GM19463 (cell line): ENCODE data around the gene TNNC1.

ENCODE experiments used
- ATAC-seq: cut with Tn5 transposase; IDR thresholded peaks from one replicate; pipeline ENCODE4 v1.9.1; 2021; ENCODE audit warnings: mild to moderate bottlenecking, moderate library complexity; ENCODE audit not compliant: unreplicated experiment

Gene TNNC1

DNA sequence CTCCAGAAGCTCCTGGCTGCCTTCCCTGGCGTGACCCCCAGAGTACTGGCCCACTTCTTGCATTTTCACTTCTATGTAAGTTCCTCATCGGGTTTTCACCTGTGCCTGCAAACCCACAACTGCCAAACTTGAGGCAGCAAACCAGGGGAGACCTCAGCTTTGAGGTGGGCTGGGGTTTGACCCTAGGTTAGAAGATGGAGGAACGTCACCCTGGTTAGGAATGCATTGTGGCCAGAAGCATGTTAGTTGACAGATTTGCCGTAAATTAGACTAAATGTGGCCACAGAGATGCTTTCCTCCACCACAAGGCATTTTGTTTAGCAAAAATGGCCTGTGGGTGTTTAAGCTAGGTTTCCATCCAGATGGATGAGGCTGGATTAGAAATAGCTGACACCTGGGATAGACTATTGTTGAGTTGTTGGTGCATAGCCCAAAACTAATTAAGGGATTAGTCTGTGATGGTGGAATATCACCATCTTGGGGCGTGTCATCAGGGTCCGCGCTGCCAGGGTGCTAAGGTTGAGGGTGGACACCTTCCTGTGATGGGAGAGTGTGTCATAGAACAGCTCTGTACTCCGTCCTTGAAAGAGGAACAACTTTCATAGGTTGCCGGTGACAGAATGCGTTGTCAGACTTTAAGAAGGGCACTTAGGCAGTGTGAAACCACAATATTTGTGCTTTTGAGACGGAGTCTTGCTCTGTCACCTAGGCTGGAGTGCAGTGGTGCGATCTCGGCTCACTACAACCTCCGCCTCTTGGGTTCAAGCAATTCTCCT lies 5.1 kb upstream of the TNNC1 start:
- no peak for ATAC-seq

DNA sequence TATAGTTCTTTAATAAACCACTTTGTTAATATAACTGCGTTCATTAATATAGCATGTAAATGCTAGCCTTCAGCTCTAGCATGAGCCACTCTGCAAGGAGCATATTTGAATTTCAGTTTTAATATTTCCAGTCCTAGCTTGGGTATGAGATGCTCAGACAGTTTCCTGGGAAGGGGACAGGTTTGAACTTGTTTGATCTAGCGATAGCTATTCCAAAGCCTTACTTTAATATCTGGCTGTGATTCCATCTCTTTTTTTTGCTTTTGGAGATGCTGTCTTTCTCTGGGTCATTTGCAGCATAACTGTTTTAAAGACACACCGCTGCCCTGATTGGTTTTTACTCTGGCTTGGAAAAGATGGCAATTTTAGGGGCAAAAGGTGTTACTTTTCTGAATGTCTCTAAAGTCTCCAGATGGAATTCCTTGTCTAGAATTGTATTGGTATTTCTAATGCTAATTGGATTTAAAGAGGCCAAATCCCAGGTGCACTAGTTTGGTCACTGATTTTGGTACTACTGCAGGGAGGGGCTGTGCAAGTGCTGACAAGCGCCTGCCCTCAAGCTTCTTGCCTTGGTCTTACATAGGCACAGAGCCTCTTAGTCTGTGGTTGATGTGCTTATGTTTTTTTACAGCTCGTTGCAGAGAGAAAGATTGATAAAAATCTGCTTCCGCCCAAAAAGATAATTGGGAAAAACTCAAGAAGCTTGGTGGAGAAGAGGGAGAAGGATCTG lies 4.4 kb upstream of the TNNC1 start:
- no peak for ATAC-seq

DNA sequence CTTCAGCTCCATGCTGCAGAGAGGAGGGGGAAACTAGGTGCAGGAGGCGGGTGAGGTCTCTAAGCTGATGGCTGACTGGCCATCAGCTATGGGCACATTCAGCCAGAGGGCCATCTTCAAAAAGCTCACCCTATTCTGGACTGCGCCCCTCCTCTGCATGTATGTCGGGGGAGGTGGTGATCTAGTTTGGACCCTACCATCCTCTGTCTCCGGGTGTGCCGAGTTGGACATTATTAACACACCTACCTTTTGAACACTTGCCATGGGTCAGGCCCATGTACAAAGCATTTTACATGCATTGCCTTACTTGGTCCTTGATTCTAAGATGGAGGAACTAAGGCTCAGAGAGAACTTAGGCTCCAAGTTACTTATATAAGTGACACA lies 3.0 kb upstream of the TNNC1 start:
- no peak for ATAC-seq

DNA sequence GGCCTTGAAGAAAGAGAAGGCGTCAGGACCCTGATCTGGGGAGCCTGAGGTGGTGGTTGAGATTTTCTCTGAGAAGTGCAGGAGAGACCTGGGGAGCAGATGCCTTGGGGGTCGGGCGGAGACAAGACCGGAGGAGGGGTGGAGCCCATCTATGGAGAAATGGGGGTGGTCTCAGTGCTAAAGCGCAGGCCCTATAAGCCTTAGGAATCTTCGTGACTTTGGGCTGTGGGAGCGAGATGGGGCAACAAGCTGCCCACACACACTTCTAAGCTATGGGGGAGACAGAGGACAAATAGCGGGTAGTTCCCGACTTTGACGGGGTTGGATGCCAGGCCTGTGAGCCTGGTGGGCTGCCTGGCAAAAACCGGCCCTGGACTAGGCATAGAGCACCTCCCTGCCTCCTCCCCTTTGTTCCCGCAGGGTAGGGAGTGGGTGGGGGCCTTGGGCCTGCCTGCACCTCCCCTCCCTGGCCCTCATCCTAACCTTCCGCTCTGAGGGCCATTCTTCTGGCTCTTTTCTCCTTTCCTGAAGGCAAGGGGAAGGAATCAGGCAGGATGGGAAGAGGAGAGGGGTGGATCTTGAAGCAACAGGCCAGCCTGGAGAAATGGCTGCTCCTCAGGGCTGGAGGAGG lies 2.4 kb upstream of the TNNC1 start:
- no peak for ATAC-seq

DNA sequence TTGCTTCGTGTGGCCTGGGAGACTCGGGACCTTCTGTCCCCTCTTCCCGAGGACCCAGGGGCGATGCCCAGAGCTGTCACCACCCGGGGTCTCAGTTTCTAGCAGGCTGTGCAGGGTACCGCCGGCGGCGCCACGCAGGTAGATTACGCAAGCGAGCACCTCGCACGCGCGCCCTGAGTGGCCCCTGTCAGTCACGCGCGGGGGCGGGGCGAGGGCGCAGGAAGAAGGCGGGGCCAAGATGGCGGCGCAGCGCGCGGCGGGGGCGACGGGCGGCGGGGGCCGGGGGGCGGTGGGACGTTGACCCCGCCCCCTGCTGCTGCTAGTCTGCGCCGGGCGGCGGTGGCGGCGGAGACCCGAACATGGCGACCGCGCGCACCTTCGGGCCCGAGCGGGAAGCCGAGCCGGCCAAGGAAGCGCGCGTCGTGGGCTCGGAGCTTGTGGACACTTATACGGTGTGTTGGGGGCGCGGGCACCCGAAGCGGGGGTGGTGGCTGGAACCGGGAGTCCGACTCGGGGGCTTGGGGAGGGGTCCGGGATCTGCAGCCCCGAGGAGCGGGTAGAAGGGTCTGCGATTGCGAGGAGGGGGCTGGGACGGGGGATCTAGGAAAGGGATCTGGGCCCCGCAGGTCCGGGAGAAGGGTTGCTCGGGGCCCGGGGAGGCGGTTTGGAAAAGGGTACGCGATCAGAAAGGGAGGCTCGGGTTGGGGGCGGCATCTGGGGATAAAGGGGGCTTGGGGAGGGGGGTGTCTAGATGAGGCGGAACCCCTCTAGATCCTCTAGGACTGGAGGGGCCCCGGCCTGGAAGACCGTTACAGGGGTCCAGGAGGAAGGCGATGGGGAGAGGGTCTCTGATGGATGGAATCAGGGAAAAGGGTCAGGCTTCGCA lies 1.7 kb upstream of the TNNC1 start, which contains the start of gene NISCH:
Gene NISCH (plus strand): TSS at position 322 of the 886 bp plus-strand sequence. CDS start 38 bp downstream, at position 360.
- ATAC-seq = peak; percentile 91

DNA sequence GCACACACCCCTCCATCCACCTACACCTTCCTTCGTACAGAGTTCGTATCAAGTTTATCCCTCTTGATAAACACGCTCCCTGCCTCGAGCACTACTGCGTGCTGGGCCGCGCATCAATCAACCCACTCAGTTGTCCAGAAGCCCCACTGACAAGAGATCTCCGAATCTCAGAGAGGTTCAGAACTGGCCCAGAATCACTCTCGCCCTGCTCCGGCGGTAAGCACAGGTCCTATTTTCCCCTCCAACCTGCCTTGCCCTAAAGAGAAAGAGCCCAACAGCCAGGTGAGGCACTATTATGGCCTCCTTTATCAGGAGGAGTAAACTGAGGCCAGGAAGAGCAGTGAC lies 1.1 kb upstream of the TNNC1 start:
- ATAC-seq = peak; percentile 16

DNA sequence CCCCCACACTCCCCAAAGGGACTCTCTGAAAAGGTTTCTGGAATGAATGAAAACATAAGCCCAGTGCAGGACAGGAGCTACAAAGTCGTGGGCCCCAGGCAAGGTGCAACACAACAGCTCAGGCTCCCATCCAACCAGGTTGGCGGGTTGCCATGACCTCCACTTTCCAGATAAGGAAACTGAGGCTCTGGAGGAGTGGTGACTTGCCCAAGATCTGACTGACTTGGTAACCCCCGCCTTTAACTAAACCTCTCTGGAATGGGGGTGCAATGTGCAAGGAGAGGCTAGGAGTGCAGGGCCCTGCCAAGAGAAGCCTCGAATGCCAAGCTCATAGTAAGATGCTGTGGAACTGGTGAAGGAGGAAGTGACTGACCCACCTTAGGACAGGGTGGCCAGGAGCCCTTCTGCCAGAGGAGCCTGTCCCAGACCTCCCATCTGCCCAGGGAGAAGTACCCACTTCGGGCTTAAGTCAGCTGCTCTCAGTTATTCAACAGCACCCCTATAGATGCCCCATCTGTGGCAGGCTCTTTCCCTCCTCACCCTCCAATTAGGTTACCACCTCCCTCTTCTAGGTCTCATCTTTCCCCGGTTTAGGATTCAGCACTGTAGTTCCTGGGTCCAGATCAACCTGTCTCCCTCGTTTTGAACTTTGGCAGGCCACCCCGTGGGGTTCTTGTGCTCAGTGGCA lies 553 bp upstream of the TNNC1 start:
- ATAC-seq = no peak

DNA sequence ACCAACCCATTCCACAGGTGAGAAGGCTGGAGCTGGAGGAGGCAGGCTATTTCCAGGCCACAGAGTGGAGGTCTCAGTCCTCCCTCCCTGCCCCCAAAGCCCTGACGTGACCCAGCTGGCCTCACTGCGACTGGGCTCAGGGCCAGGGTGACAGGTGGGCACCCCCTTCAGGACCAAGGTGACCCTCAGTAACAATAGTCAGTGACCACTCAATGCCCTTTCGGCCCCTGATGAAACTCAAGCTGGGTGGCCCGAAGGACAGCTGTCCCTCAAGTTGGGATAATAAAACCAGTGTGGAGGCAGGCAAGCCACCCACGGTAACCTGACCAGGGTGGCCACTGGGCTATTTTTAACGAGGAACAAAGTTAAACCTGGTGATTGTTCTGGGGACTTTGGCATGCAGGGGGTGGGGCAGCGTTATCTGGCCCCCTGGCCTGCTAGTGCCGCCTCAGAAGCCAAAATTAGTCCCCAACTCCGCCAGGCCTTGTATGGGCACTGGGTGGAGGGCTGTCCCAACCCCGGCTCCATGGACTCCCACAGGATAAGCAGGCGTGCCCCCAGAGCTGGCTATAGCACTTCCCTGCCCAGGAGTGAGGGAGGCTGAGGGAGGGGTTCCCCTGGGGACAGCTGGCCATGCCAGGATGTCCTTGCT lies 1.1 kb downstream of the TNNC1 start:
- no peak for ATAC-seq

DNA sequence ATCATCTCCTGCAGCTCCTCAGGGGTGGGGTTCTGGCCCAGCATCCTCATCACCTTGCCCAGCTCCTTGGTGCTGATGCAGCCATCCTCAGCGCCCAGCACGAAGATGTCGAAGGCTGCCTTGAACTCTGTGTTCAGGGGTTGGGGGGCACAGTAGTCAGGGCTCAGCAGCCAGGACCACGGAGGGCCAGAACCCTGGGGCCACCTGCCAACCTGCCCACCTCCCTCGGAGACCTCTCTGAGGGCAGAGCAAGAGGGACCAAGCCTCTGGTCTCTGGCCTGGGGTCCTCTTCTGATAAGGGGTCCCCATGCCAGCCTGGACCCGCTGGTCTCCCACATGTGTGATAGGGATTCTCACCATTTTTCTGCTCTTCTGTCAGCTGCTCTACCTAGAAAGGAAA lies 1.7 kb downstream of the TNNC1 start:
- ATAC-seq = no peak

DNA sequence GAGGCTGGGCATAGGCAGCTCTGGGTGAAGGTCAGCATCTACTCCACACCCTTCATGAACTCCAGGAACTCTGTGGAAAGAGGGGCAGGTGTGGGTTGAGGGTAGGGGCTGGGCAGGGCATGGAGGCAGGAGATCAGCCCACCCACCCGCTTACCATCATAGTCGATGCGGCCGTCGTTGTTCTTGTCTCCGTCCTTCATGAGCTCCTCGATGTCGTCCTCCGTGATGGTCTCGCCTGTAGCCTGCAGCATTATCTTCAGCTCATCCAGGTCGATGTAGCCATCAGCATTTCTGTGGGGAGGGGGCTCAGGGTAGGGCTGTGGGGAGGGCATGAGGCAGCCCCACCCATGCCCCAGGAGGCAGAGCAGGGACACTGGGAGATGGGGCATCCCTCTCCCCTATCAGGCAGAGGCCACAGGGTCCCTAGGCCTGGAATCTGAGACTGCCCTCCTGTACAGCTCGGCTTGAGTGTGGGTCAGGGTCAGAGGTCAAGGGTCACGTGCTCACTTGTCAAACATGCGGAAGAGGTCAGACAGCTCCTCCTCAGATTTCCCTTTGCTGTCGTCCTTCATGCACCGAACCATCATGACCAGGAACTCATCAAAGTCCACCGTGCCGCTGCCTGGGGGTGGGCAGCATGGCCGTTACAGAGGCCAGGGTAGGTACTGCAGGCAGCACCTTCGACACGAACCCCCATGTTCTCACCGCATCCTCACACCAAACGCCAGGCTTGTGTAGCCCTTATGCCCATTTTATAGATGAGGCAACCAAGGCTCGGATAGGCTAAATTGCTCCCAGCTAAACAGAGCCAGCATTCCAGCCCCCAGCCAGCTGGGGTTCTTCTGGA lies 2.4 kb downstream of the TNNC1 start:
- ATAC-seq = no peak

DNA sequence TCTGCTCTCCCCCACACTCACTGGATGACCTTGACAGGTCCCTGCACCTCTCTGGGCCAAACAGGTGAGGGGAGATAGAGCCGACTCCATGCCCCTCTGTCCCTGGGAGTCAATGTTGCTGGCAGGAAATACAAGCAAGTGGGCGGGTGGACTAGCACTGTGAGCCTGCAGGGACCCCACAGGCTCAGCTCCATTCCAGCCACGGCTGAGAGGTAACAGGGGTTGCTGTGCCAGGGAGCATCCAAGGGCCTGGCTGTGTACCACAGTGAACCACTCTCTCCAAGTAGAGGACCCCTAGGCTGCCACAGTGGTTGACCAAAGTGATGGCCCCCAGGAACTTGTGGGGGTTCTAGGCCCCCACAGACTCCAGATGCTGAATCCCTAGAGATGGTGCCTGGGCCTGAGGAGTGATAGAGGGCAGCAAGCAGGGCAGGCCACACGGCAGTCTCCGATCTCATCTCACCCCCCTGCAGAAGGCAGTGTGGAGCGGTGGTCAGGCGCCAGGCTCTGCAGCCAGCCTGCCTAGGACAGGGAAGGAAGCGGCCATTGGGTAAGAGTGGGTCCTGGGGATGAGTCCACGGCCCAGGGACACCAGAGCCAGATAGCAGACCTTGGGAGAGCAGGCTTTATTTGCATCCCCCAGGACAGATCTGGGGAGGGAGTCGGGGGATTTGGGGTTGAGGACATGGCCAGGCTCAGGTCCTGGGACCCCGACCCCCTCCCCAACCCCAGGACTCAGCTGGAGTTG lies 3.2 kb downstream of the TNNC1 start:
- no peak for ATAC-seq

DNA sequence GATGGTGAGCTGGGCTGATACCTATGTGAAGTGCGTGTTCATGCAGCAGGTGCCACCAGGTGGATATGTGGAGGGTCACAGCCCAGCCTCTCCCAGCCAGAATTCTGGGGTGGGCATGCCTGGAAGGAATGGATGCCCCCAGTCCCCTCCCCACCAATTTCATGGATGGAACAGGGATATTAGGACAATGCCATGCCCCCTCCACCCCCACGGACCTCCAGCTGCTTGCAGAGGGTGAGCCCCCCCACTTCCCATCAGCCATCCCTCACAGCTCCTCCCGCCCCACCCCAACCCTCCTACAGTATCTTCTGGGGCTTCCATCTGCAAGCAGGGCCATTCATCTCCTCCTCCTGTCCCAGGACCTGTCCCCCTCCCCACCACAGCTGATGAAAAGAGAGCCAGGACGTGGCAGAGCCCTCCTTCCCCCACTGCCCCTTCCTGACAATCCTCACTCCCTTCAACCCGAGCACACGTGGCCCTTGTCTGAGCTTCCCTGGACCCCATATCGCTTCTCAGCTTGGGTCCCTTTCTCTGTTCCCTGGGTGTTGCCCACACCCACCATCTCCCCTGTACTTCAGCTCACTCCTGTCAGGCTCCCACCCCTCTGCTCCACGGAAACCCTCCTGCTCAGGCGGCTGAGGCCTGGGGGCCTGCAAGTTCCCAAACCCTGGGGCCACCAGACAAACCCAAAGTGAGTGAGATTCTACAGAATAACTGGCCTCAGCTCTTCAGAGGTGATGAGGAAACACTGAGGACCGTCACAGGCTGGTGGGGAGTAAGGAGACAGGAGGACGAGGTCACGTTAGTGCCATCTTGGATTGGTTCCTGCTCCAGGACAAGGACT lies 6.1 kb downstream of the TNNC1 start:
- no peak for ATAC-seq

DNA sequence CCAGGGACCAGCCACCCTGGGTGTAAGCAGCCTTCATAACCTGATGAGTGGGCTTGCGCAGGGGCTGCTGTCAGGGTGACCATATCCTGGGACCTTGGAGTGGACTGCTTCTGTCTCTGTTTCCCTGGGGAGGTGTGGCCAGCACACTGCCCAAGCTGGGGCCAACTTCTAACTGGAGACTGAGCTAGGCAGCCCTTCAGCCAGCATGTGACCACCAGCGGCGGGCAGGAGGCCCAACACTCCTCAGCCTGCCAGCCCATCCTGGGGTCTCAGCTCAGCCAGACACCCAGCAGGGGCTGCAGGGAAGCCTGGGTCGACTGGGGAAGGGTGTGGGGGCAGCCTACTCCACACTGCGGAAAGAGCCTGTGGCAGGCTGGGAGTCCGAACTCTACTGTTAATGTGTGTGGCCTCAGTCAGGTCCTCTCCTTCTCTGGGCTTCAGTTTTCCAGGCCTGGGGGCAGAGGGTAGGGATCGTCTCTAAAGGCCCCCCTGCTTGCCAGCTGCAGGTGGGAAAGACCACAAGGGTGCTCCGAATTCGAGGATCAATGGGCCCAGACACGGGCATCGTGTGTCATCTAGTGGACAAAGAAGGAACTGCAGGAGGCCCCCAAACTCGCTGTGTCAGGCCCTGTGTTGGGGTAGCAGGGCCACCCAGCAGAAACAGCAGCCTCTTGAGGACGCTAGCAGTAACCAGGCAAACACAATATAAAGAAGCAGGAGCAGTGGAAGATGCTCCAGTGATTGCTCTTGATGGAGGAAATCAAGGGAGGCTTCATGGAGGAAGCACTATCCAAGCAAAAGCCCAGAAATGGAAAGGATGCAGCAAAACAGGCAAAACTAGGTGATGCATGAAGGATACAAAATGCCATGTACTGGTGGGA lies 7.0 kb downstream of the TNNC1 start:
- ATAC-seq = no peak

DNA sequence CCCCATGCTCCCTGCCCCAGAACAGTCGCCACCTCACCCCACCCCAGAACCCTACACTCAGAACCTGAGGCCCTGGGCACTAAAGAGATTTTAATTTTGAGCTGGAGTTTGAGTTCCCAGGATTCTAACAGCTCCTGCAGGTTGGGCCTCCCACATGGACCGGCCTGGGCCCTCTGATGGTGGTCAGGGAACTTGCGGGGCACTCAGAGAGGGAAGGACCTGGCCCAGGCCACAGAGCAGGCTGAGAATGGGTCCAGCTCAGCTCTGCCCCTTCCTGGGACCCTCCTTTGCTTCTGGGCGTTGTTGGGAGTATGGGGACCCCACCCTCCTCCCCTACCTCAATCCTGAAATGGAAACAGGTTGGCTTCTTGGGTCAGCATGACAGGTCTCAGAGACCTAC lies 7.8 kb downstream of the TNNC1 start:
- no peak for ATAC-seq

DNA sequence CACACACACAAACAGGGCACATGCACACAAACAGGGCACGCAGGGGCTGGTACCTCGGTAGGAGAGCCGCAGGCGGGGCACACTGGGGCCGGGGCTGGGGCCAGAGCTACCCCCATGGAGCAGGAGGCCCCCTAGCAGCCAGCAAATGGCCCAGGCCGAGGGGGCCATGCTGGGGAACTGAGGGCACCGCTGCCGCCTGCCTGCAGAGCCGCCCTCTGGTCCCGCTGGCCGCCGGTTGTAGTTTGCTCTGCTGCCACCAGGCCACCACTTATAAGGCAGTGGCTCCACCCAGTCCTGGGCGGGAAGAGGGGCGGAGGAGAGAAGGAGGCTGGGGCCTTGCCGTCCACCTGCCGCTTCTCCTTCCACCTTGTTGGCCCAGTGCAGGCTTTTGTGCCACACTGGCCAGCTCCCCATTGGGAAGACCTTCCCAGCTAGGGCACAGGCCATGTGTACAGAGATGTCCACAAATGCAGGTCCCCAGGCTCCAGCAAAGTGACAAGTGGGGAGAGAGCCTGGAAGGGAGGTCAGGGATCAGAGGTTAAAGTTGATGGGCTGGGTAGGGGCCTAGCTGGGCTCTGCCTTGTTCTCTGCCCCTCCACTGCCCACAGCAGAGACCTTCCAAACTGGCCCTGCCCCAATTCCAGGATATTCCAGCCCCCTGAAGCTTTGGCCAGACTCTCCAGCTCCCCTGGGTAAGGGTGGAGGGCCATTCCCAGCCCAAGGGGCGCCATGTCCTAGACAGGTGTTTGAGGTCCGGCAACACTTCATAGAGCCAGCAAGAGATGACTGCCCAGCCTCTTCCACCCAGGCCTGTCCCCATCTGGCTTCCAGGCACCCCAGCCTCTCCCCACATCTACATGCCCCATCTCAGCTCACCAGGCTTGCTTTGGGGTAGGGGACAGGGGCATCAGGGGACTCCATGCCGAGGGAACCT lies 8.7 kb downstream of the TNNC1 start, which contains the start of gene SEMA3G:
Gene SEMA3G (minus strand): TSS at position 244 of the 934 bp plus-strand sequence. CDS start 76 bp downstream, at position 168.
- peak; percentile 97 for ATAC-seq
